Astrocyte (in vitro differentiated cells and primary cell): ENCODE results near the gene NDUFA11. TPM values are rescaled to one million over a fixed set of nuclear protein-coding genes. Genes with fewer than 3 reads are reported as not detected.

Experiments used
- DNase-seq: peaks from one replicate; pipeline ENCODE4 v3.0.0-alpha.2; 2010; ENCODE audit warnings: low read depth
- FAIRE-seq: peaks from 2 replicates; lab custom pipeline; 2011; peaks lifted over from hg19 to GRCh38; lab: Jason Lieb, UNC
- H2AFZ ChIP-seq: 2 replicates; pipeline ENCODE4 v1.6.0; 2012; ENCODE audit warnings: low read depth, low read length, inconsistent platforms
- H3K27ac ChIP-seq: 2 replicates; pipeline ENCODE4 v1.5.1; 2011; ENCODE audit warnings: low read depth, low read length, inconsistent platforms
- H3K27me3 ChIP-seq: 2 replicates; pipeline ENCODE4 v1.6.0; 2011; ENCODE audit warnings: low read length, inconsistent platforms; ENCODE audit not compliant: insufficient read depth
- H3K36me3 ChIP-seq: 2 replicates; pipeline ENCODE4 v1.5.1; 2011; ENCODE audit warnings: low read length, inconsistent platforms; ENCODE audit not compliant: insufficient read depth
- H3K4me1 ChIP-seq: 2 replicates; pipeline ENCODE4 v1.5.1; 2011; ENCODE audit warnings: low read length, inconsistent platforms; ENCODE audit not compliant: insufficient read depth
- H3K4me2 ChIP-seq: 2 replicates; pipeline ENCODE4 v1.6.0; 2012; ENCODE audit warnings: low read length, inconsistent platforms
- H3K4me3 ChIP-seq: 2 replicates; pipeline ENCODE4 v1.5.1; 2011; ENCODE audit warnings: low read depth, mild to moderate bottlenecking, low read length, inconsistent platforms; ENCODE audit not compliant: insufficient read depth
- H3K79me2 ChIP-seq: 2 replicates; pipeline ENCODE4 v1.6.0; 2012; ENCODE audit warnings: mild to moderate bottlenecking, low read length, inconsistent platforms; ENCODE audit not compliant: insufficient read depth
- H3K9ac ChIP-seq: 2 replicates; pipeline ENCODE4 v1.6.0; 2012; ENCODE audit warnings: mild to moderate bottlenecking, low read length, inconsistent platforms
- H3K9me3 ChIP-seq: 2 replicates; pipeline ENCODE4 v1.5.1; 2012; ENCODE audit warnings: low read depth, mild to moderate bottlenecking, low read length, inconsistent platforms; ENCODE audit not compliant: insufficient read depth
- H4K20me1 ChIP-seq: 2 replicates; pipeline ENCODE4 v1.6.0; 2012; ENCODE audit warnings: low read length, inconsistent platforms; ENCODE audit not compliant: insufficient read depth
- H3K27ac Mint-ChIP-seq: one replicate; pipeline ENCODE4 v1.8.0; 2021; ENCODE audit warnings: mild to moderate bottlenecking, mixed read lengths; ENCODE audit not compliant: unreplicated experiment
- H3K27me3 Mint-ChIP-seq: one replicate; pipeline ENCODE4 v1.8.0; 2021; ENCODE audit warnings: low read depth, mixed read lengths; ENCODE audit not compliant: unreplicated experiment
- H3K36me3 Mint-ChIP-seq: one replicate; pipeline ENCODE4 v1.8.0; 2021; ENCODE audit warnings: low read depth, mixed read lengths; ENCODE audit not compliant: unreplicated experiment
- H3K4me1 Mint-ChIP-seq: one replicate; pipeline ENCODE4 v1.8.0; 2021; ENCODE audit warnings: low read depth, mixed read lengths; ENCODE audit not compliant: unreplicated experiment
- H3K4me3 Mint-ChIP-seq: one replicate; pipeline ENCODE4 v1.8.0; 2021; ENCODE audit warnings: mild to moderate bottlenecking, moderate library complexity, mixed read lengths; ENCODE audit not compliant: unreplicated experiment
- H3K9me3 Mint-ChIP-seq: one replicate; pipeline ENCODE4 v1.8.0; 2021; ENCODE audit warnings: mild to moderate bottlenecking, mixed read lengths; ENCODE audit not compliant: unreplicated experiment
- EZH2 ChIP-seq: IDR thresholded peaks from 2 replicates; pipeline ENCODE4 v1.6.1; 2012; ENCODE audit warnings: mild to moderate bottlenecking, low read length, inconsistent platforms; ENCODE audit not compliant: insufficient read depth
- total RNA-seq: library from RNA; stranded (reverse); gene quantifications from 2 replicates; pipeline ENCODE4 v1.2.1, GENCODE V29; 2021
- TF ChIP-seq, protein P1 (sequence below): IDR thresholded peaks from 2 replicates; pipeline ENCODE4 v1.5.1; 2011; ENCODE audit warnings: low read depth, mild to moderate bottlenecking, inconsistent platforms, low read length, moderate library complexity; ENCODE audit not compliant: insufficient read depth

NDUFA11 gene
- total RNA-seq, 1 donor from 2014 or later = 286 TPM

GRCh38 chr19:5940260-5941208 lies 36.9 kb upstream of the NDUFA11 start:
- H4K20me1 ChIP-seq = peaks cover 82% of the 10 kb centered on the region
- peaks cover 12% of the 10 kb centered on the region for H3K4me1 Mint-ChIP-seq
- no peaks in the 10 kb centered on the region for H3K9me3 Mint-ChIP-seq
- no peak for TF ChIP-seq EZH2
- TF ChIP-seq, protein P1, sequence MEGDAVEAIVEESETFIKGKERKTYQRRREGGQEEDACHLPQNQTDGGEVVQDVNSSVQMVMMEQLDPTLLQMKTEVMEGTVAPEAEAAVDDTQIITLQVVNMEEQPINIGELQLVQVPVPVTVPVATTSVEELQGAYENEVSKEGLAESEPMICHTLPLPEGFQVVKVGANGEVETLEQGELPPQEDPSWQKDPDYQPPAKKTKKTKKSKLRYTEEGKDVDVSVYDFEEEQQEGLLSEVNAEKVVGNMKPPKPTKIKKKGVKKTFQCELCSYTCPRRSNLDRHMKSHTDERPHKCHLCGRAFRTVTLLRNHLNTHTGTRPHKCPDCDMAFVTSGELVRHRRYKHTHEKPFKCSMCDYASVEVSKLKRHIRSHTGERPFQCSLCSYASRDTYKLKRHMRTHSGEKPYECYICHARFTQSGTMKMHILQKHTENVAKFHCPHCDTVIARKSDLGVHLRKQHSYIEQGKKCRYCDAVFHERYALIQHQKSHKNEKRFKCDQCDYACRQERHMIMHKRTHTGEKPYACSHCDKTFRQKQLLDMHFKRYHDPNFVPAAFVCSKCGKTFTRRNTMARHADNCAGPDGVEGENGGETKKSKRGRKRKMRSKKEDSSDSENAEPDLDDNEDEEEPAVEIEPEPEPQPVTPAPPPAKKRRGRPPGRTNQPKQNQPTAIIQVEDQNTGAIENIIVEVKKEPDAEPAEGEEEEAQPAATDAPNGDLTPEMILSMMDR = no peak
- peaks cover 7% of the 10 kb centered on the region for H3K4me1 ChIP-seq
- peaks cover 13% of the 10 kb centered on the region for H3K36me3 ChIP-seq
- H3K27ac Mint-ChIP-seq = no peak overlapping the region
- DNase-seq (no peak), FAIRE-seq (no peak)
- H3K27me3 Mint-ChIP-seq = no peaks in the 10 kb centered on the region
- no peaks in the 10 kb centered on the region for H3K27me3 ChIP-seq
- H3K4me3 Mint-ChIP-seq = no peak overlapping the region
- no peak overlapping the region for H3K9ac ChIP-seq
- H3K27ac ChIP-seq = no peak overlapping the region
- H3K9me3 ChIP-seq = no peaks in the 10 kb centered on the region
- no peak overlapping the region for H3K4me3 ChIP-seq
- H3K4me2 ChIP-seq = no peak overlapping the region
- peaks cover 47% of the 10 kb centered on the region for H3K79me2 ChIP-seq
- H2AFZ ChIP-seq = no peak overlapping the region
- peaks cover 17% of the 10 kb centered on the region for H3K36me3 Mint-ChIP-seq

DNA sequence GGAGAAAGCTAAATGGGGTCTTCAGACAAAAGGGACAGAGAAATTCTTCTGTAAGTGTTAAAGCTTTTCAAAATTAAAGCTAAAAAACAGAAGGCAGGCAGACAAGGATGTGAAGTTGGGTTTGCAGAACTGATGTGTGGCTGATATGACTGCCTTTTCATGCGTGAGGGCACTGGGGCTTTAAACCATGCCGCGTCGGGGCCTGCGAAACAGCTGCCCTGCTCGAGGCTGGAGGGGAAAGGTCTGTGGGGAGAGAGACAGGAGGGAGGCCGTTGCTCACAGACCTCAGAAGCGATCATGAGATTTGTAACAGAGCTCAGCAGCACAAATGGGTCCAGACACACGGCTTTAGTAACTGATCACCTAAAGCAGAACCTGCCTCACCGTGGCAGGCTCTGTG lies 34.0 kb upstream of the NDUFA11 start:
- Histone ChIP-seq H4K20me1 (peaks cover 78% of the 10 kb centered on the region), H3K4me2 (no peak overlapping the region), H3K4me1 (peaks cover 13% of the 10 kb centered on the region), H3K27me3 (no peaks in the 10 kb centered on the region), H3K9ac (no peak overlapping the region), H3K79me2 (peaks cover 21% of the 10 kb centered on the region), H3K36me3 (peaks cover 11% of the 10 kb centered on the region), H2AFZ (no peak overlapping the region), H3K4me3 (no peak overlapping the region), H3K9me3 (no peaks in the 10 kb centered on the region), H3K27ac (no peak overlapping the region)
- no peak overlapping the region for H3K27ac Mint-ChIP-seq
- peaks cover 20% of the 10 kb centered on the region for H3K36me3 Mint-ChIP-seq
- FAIRE-seq (no peak), DNase-seq (no peak)
- no peaks in the 10 kb centered on the region for H3K9me3 Mint-ChIP-seq
- H3K4me1 Mint-ChIP-seq = peaks cover 5% of the 10 kb centered on the region
- TF ChIP-seq EZH2 = no peak
- TF ChIP-seq, protein P1 = no peak
- no peaks in the 10 kb centered on the region for H3K27me3 Mint-ChIP-seq
- H3K4me3 Mint-ChIP-seq = no peak overlapping the region

DNA sequence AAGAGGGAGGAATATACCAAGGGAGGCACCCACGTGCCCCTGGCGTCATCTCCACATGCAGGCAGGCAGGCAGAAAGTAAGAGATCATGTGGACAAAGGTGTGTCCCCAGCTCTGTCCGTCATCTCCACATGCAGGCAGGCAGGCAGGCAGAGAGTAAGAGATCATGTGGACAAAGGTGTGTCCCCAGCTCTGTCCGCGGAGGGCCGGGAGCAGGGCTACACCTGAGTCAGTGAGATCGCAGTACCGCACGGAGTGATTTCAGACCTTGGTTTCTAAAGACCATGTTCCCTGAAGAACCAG lies 32.7 kb upstream of the NDUFA11 start:
- Histone ChIP-seq H3K36me3 (peaks cover 11% of the 10 kb centered on the region), H3K79me2 (peaks cover 11% of the 10 kb centered on the region), H3K4me3 (no peak overlapping the region), H3K27ac (no peak overlapping the region), H4K20me1 (peaks cover 68% of the 10 kb centered on the region), H3K9ac (no peak overlapping the region), H2AFZ (no peak overlapping the region), H3K4me2 (no peak overlapping the region), H3K9me3 (no peaks in the 10 kb centered on the region), H3K27me3 (no peaks in the 10 kb centered on the region), H3K4me1 (peaks cover 13% of the 10 kb centered on the region)
- DNase-seq = no peak
- Mint-ChIP-seq H3K36me3 (peaks cover 19% of the 10 kb centered on the region), H3K27ac (no peak overlapping the region), H3K4me3 (no peak overlapping the region), H3K9me3 (no peaks in the 10 kb centered on the region), H3K27me3 (no peaks in the 10 kb centered on the region), H3K4me1 (peaks cover 5% of the 10 kb centered on the region)
- TF ChIP-seq, protein P1 = no peak
- no peak for TF ChIP-seq EZH2
- FAIRE-seq = no peak
